ENCODE measurements around the gene TMEM106A. TPM values are rescaled to one million over a fixed set of nuclear protein-coding genes. Genes with fewer than 3 reads are reported as not detected.

TMEM106A gene
- polyA plus RNA-seq, 2 of the 4 experiments (the other 2 are of a cell fraction): 1.2 to 2.6 TPM

GRCh38 chr17:43170140-43170765 lies 41.4 kb upstream of the TMEM106A start (continued):
- TF ChIP-seq NFE2L2 (conservative IDR thresholded peaks at IDR 0.05; ENCODE audit: low read length): no peak
- 0 out of 2 replicates have a peak, but pooled peaks have one; percentile 11 for TF ChIP-seq MYC (IDR thresholded peaks at IDR 0.05; ENCODE audit: borderline replicate concordance, low read length)
- TF ChIP-seq POLR2AphosphoS2 (conservative IDR thresholded peaks at IDR 0.05; ENCODE audit: low read length): no peak
- no peak for TF ChIP-seq RCOR1 (IDR thresholded peaks at IDR 0.05; ENCODE audit: low read depth, low read length)
- TF ChIP-seq JUN (IDR thresholded peaks at IDR 0.05): 0 out of 5 replicates have a peak, but pooled peaks have one; percentile 20 to 38
- TF ChIP-seq GATA3 (IDR thresholded peaks at IDR 0.05; ENCODE audit: borderline replicate concordance): no peak
- peak in 1 of 2 experiments; percentile 64; a peak in 2 of 4 replicates for TF ChIP-seq CEBPB (IDR thresholded peaks at IDR 0.05)
- TF ChIP-seq EHMT2 (IDR thresholded peaks at IDR 0.05; ENCODE audit: low read depth): no peak
- TF ChIP-seq MAFK (IDR thresholded peaks at IDR 0.05; ENCODE audit: partially characterized antibody): no peak
- TF ChIP-seq BCL3 (IDR thresholded peaks at IDR 0.05): no peak
- TF ChIP-seq CBX2 (IDR thresholded peaks at IDR 0.05; ENCODE audit: borderline replicate concordance, low read depth): no peak
- peak; percentile 83; the same call in 1 of the 2 replicates for TF ChIP-seq PHF8 (IDR thresholded peaks at IDR 0.05; ENCODE audit: borderline replicate concordance, low read depth)
- no peak for TF ChIP-seq SREBF2 (IDR thresholded peaks at IDR 0.05)
- TF ChIP-seq HDAC2 (IDR thresholded peaks at IDR 0.05): no peak
- TF ChIP-seq FOSL2 (IDR thresholded peaks at IDR 0.05): no peak
- TF ChIP-seq FOSL2 (CRISPR knock-in tag; IDR thresholded peaks at IDR 0.05): no peak; the same call in 1 of the 2 replicates
- 0 out of 2 replicates have a peak, but pooled peaks have one; percentile 2 for TF ChIP-seq ESRRA (IDR thresholded peaks at IDR 0.05; ENCODE audit: borderline replicate concordance, low read length)
- TF ChIP-seq EP300 (IDR thresholded peaks at IDR 0.05): no peak
- no peak for TF ChIP-seq JUNB (IDR thresholded peaks at IDR 0.05)
- TF ChIP-seq KDM5A (IDR thresholded peaks at IDR 0.05): peak; percentile 27; the same call in 1 of the 2 replicates
- TF ChIP-seq CHD4 (IDR thresholded peaks at IDR 0.05; ENCODE audit: borderline replicate concordance): no peak
- TF ChIP-seq USF2 (IDR thresholded peaks at IDR 0.05): no peak
- TF ChIP-seq SMC3 (IDR thresholded peaks at IDR 0.05): no peak
- TF ChIP-seq CBX8 (IDR thresholded peaks at IDR 0.05): no peak
- peak; percentile 78; the same call in 1 of the 2 replicates for TF ChIP-seq RARB (CRISPR knock-in tag; IDR thresholded peaks at IDR 0.05)
- 0 out of 2 replicates have a peak, but pooled peaks have one; percentile 59 for TF ChIP-seq HOXA7 (CRISPR knock-in tag; IDR thresholded peaks at IDR 0.05)
- no peak for TF ChIP-seq CTCF (IDR thresholded peaks at IDR 0.05)
- no peak for TF ChIP-seq TFCP2L1 (CRISPR knock-in tag; IDR thresholded peaks at IDR 0.05)
- TF ChIP-seq RNF2 (IDR thresholded peaks at IDR 0.05; ENCODE audit: borderline replicate concordance, low read depth): no peak
- TF ChIP-seq BHLHE40 (IDR thresholded peaks at IDR 0.05; ENCODE audit: low read depth, low read length): no peak
- TF ChIP-seq E2F6 (IDR thresholded peaks at IDR 0.05; ENCODE audit: borderline replicate concordance, low read depth): no peak
- no peak for TF ChIP-seq NPAS2 (CRISPR knock-in tag; IDR thresholded peaks at IDR 0.05; ENCODE audit: borderline replicate concordance)

Data from A549 (cell line).